Astrocyte of the spinal cord (primary cell): Measurements from ENCODE around the gene PRKCD.

ENCODE experiments used
- DNase-seq: peaks from one replicate; pipeline ENCODE4 v3.0.0; 2011; ENCODE audit warnings: low read depth, low spot score
- H3K4me3 ChIP-seq: 2 replicates; pipeline ENCODE4 v1.5.1; 2011; ENCODE audit warnings: low read depth, mild to moderate bottlenecking, low read length, moderate library complexity
- in situ Hi-C: cut with HindIII; loops from 2 replicates; pipeline ENCODE4 v1.10.0; 2017; ENCODE audit warnings: low sequenced_read_pairs
- TF ChIP-seq, protein P1 (sequence below): IDR thresholded peaks from 2 replicates; pipeline ENCODE4 v1.5.1; 2012; ENCODE audit warnings: low read depth, mild to moderate bottlenecking, low read length, inconsistent platforms

Gene PRKCD

DNA sequence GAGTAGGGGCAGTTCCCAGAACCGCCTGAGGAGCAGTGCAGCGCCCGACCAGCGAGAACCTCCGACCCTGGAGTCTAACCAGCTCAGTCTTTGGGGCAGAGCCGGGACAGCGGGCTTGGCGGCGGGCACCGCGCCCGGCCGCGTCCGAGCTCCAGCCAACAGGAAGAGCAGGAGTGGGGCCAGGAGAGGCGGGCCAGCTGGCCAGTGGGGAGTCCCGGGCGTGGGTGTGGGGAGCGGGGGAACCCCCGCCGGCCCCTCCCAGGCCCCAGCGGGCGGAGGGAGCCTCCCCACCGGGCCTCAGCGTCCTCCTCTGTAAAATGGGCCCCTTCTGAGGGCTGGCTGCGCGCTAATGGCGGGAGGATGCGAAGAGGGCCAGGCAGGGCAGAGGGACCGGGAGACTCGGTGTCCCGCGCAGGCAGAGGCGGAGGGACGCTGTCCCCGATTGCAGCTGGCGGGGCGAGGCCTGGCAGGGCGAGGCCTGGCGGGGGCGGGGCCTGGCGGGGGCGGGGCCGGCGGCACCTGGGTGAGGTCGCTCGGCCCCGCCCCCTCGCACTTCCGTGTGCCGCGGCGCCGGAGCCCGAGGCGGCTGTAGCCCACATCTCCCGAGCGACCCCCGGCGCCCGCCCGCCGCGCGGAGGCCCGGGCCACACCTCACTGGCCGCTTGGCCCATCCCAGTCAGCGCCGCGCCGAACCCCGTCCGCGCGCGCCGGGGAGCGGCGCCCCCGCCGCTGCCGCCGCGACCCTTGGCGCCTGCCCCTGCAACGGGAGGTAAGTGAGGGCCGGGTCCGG, at the start of gene PRKCD:
TSS of gene PRKCD (plus strand) at position 550 of the 790 bp plus-strand sequence. CDS start 17,214 bp downstream, outside the sequence.
- DNase-seq: peak; percentile 86
- TF ChIP-seq, protein P1, sequence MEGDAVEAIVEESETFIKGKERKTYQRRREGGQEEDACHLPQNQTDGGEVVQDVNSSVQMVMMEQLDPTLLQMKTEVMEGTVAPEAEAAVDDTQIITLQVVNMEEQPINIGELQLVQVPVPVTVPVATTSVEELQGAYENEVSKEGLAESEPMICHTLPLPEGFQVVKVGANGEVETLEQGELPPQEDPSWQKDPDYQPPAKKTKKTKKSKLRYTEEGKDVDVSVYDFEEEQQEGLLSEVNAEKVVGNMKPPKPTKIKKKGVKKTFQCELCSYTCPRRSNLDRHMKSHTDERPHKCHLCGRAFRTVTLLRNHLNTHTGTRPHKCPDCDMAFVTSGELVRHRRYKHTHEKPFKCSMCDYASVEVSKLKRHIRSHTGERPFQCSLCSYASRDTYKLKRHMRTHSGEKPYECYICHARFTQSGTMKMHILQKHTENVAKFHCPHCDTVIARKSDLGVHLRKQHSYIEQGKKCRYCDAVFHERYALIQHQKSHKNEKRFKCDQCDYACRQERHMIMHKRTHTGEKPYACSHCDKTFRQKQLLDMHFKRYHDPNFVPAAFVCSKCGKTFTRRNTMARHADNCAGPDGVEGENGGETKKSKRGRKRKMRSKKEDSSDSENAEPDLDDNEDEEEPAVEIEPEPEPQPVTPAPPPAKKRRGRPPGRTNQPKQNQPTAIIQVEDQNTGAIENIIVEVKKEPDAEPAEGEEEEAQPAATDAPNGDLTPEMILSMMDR: no peak
- H3K4me3 ChIP-seq: peak within 1 kb of the TSS; percentile 80
- in situ Hi-C loops: no loop called here

DNA sequence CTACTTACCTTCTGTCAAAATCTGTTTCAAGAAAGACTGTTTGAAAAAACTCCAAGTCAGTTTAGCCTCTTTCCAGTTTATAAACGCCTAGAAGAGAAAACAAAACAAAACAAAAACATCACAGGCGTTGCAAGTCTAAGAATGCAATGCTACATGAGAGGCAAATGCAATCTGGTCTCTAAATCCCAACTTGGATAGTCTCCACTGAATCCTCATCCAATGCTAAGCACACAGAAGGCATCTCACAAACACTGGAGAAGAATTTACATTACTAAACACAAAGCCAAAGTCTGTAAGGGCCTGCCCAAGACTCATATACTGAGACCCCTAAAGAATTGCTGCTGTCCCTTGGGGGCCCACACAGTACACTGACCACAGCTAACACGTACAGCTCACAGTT, 49.2 kb upstream of the PRKCD start:
- no peak for DNase-seq
- no peak overlapping the region for H3K4me3 ChIP-seq
- TF ChIP-seq, protein P1: no peak
- in situ Hi-C loops: no loop called here

DNA sequence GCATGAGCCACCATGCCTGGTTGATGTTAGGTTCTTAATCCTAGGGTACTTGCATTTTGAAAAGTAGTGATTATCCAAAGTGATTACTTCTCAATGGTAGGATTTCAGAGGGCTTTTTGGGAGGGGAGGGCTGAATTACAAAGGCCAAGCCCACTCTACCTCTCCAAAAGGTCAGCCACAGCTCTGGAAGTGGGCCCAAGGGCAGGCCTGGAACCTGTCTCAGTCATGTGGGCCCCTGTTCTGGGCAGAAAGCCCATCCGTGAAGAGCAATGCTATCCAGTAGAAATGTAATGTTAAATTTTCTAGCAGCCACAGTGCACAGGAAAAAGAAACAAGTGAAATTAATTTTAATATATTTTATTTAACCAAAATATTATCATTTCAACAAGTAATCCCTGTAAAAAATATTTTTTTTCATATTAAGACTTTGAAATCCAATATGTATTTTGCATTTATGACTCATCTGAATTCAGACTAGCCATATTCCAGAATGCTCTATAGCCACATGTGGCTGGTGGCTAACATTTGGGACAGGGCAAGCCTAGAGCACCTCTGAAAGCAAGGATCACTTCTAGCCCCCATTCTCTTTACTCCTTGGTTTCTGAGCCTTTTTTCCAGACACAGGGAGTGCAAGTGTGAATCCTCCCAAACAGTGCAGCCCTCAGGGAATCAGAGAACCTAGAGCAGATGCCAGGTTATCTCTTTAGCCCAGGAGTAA, 47.6 kb upstream of the PRKCD start:
- DNase-seq: no peak
- TF ChIP-seq, protein P1: no peak
- no peak overlapping the region for H3K4me3 ChIP-seq
- in situ Hi-C loops: no loop called here

DNA sequence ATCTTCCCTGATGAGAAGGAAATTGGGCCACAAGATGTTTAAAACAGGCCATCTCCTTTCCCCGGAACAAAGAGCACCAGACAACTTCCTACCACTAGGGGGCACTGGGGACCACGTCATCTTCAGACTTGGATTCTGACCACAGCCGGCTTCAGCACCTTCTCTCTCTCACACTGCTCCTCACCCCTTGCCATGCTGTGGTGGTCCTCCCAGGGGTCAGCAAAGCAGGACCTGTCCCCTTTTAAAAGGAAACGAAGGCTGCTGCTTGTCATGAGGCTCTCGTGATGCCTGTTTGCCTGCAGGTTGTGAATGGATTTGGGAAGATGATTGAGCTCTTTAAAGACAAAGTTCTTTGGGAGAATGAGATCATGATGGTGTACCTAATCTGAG, 47.0 kb upstream of the PRKCD start:
- TF ChIP-seq, protein P1: peak; percentile 94
- DNase-seq: peak; percentile 75
- in situ Hi-C loops: no loop called here

DNA sequence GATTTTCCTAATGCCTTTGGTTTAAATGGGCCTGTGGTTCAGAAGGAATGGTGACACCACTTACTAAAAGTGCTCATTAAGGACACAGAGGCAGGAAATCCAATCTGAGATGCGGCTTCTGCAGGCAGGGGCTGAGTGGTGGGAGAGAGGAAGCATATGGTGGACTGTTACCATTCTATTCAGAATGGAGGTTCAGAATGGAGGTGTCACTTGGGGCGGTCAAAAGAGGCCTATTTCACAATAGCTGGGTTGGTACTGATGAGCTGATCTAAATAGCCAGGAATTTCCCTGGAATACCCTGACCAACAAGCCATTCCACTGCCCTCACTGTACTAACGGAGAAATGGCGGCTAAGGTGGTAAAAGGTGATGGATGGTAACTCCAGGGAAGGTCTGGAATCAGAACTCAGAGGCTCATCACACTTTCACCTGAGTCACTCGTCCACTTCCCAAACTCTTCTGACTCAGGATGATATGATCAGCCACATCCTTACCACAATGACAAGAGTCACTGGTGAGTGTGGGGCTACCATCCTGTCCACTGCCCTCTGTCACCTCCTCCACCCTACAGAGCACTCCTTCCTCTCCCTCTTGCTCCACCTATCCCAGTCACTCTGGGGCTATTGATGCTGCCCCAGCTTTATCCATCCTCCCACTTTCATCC, 46.5 kb upstream of the PRKCD start:
- in situ Hi-C loops: no loop called here
- H3K4me3 ChIP-seq: no peak overlapping the region
- DNase-seq: no peak

More for the DNA sequence above, 47.0 kb upstream of the PRKCD start:
- H3K4me3 ChIP-seq: no peak overlapping the region

DNA sequence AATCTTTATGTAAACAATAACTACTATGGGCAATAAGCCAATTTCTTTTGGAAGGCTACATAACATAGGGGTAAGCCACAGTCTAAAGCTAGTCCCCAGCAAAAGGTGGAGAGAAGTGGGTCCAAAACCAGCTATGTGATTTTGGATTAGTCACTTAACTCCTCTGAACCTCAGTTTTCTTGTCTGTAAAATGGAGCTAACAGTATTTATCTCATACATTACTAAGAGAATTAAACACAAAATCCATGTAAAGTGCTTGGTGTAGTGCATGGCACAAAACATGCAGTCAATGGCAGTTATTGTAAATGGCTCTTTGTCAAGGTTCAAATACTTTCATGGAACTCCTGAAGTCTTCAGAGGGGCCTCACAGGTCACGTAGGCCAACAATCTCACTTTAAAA, 44.1 kb upstream of the PRKCD start:
- TF ChIP-seq, protein P1: no peak
- in situ Hi-C loops: no loop called here
- DNase-seq: no peak
- no peak overlapping the region for H3K4me3 ChIP-seq

More for the DNA sequence above, 46.5 kb upstream of the PRKCD start:
- TF ChIP-seq, protein P1: no peak
